Measurements from ENCODE around the gene IFT80. TPM values are rescaled to one million over a fixed set of nuclear protein-coding genes. Genes with fewer than 3 reads are reported as not detected.

Gene IFT80
- total and polyA plus RNA-seq, 2 of the 4 experiments (the other 2 are of a cell fraction) = 15.2 to 16.8 TPM

- H4K5ac ChIP-seq (ENCODE audit: low read depth, low read length) = no peak overlapping the region
- no peak for DNase-seq
- no peaks in the 10 kb centered on the region for H3K9me1 ChIP-seq (ENCODE audit: insufficient read depth, low read length)
- no peak overlapping the region for H3K14ac ChIP-seq (replicated peaks; ENCODE audit: low read depth, low read length)
- no peak overlapping the region for H3K4ac ChIP-seq (ENCODE audit: low read depth, low read length)
- BruUV-seq (replicated peaks) = no TSS peak
- ChIA-PET CTCF (no interaction called here), POLR2A (ENCODE audit: unreplicated experiment) (no interaction called here)
- H3K4me1 ChIP-seq (ENCODE audit: control insufficient read depth, insufficient read depth, low read length) = no peaks in the 10 kb centered on the region
- TF ChIP-seq RFX5 (IDR thresholded peaks at IDR 0.05; ENCODE audit: low read depth, low read length) = no peak
- TF ChIP-seq FOS (IDR thresholded peaks at IDR 0.05; ENCODE audit: low read depth, low read length) = no peak
- TF ChIP-seq MAZ (IDR thresholded peaks at IDR 0.05; ENCODE audit: borderline replicate concordance, low read depth, low read length) = no peak
- dilution Hi-C loops (cut with HindIII; ENCODE audit: low sequenced_read_pairs, unreplicated experiment) = no loop called here
- no peak overlapping the region for H3K23ac ChIP-seq (ENCODE audit: low read depth, low read length)
- intact Hi-C loops (cut with micrococcal nuclease) = no loop called here
- WGBS, 2 experiments (ENCODE audit: extremely low coverage in 2 of 2, insufficient read length in 1 of 2) = no CpG with 5 or more reads among the region's 7 CpGs
- H2BK20ac ChIP-seq (ENCODE audit: low read depth, low read length) = no peak overlapping the region
- no peak overlapping the region for H3K4me2 ChIP-seq (ENCODE audit: low read depth, low read length)
- no peak overlapping the region for H2AFZ ChIP-seq (replicated peaks; ENCODE audit: low read length, poor library complexity)
- H3K79me1 ChIP-seq (ENCODE audit: low read depth in 1 of 2, low read length in 2 of 2) = peaks cover 10 to 41% of the 10 kb centered on the region in 2 experiments
- H3K9me3 ChIP-seq (ENCODE audit: control insufficient read depth, insufficient read depth, low read length) = no peaks in the 10 kb centered on the region
- no peak overlapping the region for H3K9ac ChIP-seq (ENCODE audit: low read depth, low read length)
- peaks cover 7% of the 10 kb centered on the region for H3K36me3 ChIP-seq (ENCODE audit: control insufficient read depth, insufficient read depth, low read length)
- no peak overlapping the region for H3K27ac ChIP-seq (ENCODE audit: insufficient read depth, low read length)
- no peak overlapping the region for H2BK120ac ChIP-seq (ENCODE audit: low read depth, low read length)
- H4K20me1 ChIP-seq (ENCODE audit: insufficient read depth, low read length) = peaks cover 8% of the 10 kb centered on the region; the same call in 1 of the 2 replicates
- no peak overlapping the region for H2AK5ac ChIP-seq (ENCODE audit: low read depth, low read length)
- H3K56ac ChIP-seq (ENCODE audit: extremely low read depth, insufficient read depth, low read length) = no peak overlapping the region
- no peak overlapping the region for H3K4me3 ChIP-seq (ENCODE audit: insufficient read depth, low read depth, low read length)
- H3K18ac ChIP-seq (ENCODE audit: low read depth, low read length) = no peak overlapping the region
- H2AK9ac ChIP-seq (replicated peaks; ENCODE audit: low read depth, low read length, poor library complexity) = no peak overlapping the region
- no peak overlapping the region for H2BK5ac ChIP-seq (ENCODE audit: low read depth, low read length, poor library complexity, severe bottlenecking)
- peak overlapping the region in 1 of 2 experiments; percentile 29; a peak in 1 of 4 replicates for H4K8ac ChIP-seq (ENCODE audit: low read depth in 2 of 2, low read length in 2 of 2)
- no peak for ATAC-seq (ENCODE audit: low read depth)
- no peak overlapping the region for H4K91ac ChIP-seq (ENCODE audit: insufficient read depth, low read depth, low read length)
- no peak overlapping the region for H2BK15ac ChIP-seq (ENCODE audit: low read depth, low read length)
- in situ Hi-C loops (cut with MboI; ENCODE audit: low sequenced_read_pairs) = no loop called here
- no peaks in the 10 kb centered on the region for H3K27me3 ChIP-seq (ENCODE audit: control insufficient read depth, insufficient read depth, low read length)
Observed at GRCh38 chr3:160440687-160441086, 41.7 kb upstream of the IFT80 start.
